Measurements from ENCODE around the gene PIP4P1. TPM values are rescaled to one million over a fixed set of nuclear protein-coding genes. Genes with fewer than 3 reads are reported as not detected.
"Not testable (repeated sequence)": the region's sequence is repeated elsewhere in the genome, so short reads cannot be mapped to it uniquely, and the experiment has no call there.

Gene PIP4P1
- total RNA-seq, 1 donor from 2014 or later = 17.6 TPM

DNA sequence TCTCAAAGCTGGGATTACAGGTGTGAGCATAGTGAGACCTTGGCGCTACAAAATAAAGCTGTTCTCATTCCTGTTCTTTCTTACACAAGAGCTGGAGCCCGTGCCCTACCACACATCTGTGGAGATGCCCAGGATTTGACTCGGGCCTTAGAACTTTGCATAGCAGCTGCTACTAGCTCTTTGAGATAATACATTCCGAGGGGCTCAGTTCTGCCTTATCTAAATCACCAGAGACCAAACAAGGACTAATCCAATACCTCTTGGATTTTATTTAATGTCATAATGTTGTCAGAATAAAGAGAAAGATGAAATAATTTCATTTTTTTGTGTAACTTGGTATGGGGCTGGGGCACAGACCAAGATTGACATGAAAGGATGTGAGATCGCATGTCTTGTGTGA lies 15.5 kb upstream of the PIP4P1 start:
- no peak for DNase-seq

DNA sequence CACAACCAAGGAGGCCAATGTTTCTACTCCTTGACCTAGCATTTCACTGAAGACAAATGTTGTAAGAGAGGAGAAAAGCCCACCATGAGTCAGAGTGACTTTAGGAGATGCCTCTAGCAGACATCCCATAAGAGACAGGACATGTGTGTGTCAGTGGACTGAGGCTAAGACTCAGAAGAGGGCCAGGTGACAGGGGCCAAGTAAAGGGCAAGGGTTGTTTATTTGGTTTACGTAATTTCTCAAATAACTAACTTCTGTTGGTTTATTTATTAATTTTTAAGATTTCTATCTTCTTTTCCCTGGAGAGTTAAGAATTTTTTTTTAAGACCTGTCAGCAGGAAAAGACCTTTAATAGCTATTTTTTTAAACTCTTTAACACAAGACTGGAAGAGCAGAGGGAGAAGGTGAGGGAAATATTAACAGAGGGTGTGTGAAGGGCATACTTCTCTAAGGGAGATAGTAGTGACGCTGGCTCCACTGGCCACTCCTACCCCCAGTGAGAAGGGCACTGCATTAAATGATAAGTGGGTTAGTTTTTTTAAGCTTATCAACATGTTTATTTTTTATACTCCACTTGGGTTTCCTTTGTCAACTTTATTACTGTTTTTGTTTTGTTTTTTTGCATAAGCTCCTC lies 11.4 kb upstream of the PIP4P1 start:
- DNase-seq = no peak

DNA sequence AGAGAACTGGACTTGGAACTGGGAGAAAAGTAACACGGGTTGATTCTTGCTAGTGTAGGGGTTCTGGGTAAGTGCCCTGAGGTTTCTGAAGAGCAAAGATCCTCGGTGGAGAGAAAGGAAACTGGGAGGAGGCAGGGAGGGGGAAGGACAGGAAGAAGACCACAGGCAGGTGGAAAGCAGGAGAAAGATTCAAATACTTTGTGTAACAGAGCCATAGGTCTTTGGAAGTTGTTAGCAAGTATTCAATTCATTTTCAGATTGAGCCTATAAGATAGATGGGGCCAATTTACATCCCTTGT lies 9.3 kb upstream of the PIP4P1 start:
- DNase-seq = no peak

DNA sequence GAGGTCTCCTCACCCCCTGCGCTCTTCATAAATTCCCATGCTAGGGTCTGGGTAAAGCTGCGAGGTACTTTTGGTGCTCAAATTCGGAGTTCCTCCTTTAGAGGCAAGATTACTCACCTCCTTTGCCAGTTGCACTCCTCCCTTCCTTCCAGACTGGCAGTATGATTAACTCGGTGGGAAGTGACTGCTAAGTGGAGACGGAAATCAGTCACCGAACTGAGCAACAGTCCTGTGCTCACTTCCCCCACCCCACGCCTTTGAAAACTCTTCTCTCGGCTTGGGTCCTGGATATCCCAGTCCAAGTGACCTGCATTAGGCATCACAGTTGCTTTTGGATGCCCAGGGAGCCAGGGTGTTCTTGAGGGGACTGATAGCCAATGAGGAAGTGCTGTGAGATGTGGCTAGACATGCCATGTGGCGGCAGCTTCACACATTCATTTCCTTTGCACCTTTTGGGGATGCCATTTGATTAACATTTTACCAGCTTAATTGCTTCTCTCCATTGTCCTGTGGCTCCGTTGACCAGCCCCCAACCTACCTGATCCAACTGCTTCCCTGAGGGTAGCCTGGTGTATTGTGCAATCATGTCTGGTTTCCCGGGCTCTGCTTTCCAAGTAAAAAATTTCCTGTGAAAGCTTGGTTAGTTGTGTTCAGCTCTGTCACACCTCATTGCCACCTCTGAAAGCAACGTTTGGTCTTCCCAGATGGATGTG lies 8.8 kb upstream of the PIP4P1 start:
- no peak for DNase-seq

DNA sequence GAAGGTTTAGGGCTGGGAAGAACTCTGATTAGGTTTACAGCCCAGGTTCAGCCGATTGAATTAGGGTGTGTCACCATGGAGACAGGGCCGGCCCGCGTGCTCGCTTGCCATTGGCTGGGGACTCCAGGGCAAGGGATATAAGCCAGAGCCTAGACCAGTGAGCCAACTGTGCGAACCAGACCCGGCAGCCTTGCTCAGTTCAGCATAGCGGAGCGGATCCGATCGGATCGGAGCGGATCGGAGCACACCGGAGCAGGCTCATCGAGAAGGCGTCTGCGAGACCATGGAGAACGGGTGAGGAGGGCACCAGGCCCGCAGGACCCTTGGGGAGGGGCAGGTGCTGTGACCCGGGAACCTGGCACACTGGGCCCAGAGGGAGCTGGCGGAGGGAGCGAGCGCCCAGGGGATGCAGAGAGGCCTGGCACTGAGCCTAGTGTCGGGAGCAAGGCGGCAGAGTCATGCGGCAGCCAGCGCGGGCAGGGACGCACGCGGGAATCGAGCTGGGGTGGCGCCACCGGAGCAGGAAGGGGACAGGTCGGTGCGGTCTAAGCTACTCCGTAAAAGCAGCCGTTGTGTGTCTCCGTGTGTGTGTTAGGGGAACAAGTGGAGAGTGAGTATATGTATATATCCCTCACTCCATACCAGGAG lies 8.1 kb upstream of the PIP4P1 start, which contains the start of gene PNP:
PNP (plus strand) TSS at position 165 of the 648 bp plus-strand sequence; CDS start at position 284, 119 bp downstream.
- peak; percentile 73 for DNase-seq

DNA sequence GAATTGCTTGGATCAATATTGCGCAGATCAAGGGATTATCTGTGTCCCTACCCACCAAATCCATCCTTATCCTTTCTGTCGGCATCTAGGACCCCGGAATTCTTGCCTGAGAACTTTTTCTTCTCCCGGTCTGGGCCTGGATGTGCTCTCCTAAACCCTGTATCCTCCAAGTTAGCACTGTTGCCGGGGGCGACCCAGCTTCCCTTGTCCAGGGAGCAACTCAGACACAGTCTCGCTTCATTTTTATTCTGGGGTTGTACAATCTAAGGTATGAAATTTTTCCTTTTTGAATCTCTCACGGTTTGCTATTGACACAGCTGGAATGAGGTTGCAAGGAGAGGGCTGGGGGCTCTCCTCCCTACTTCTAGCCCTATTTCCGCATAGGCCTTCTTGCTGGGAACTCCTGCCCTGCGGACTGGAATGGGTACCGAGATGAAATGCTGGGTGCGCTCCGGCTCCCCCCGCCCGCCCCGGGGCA lies 7.6 kb upstream of the PIP4P1 start:
- DNase-seq = no peak

DNA sequence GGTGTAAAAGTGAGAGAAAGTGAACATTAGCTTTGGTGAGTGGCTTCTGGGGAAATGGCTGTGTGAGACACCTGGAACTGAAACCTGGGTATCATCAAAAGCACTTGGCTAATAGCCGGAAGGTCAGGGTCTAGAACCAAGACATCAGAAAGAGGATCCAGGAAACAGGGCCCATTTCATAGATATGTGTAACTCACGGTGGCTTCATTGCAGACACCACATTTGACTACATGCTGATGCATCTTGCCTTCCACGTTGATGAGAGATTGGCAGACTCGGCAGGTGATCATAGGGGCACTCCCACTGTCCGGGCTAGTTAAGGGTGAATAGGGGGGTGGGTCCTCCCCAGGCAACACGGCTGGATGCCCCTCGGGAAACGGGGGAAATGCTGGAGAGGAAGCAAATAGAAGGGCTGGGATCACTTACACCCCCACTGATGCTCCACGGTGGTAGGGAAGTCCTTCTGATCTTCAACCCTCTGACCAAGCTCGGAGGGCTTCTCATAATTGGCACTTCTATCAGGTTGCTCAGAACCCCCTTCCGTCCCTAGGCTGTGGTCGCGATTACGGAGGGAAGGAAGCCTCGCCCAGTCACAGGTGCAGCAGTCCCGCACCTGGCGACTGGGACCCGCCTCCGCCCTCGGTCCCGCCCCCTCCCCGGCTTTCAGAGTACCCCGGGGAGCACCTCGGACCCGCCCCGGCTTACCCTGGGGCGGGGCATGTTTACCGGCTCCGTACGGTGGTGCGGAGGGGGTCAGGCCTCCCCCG lies 593 bp downstream of the PIP4P1 start:
- no peak for DNase-seq

DNA sequence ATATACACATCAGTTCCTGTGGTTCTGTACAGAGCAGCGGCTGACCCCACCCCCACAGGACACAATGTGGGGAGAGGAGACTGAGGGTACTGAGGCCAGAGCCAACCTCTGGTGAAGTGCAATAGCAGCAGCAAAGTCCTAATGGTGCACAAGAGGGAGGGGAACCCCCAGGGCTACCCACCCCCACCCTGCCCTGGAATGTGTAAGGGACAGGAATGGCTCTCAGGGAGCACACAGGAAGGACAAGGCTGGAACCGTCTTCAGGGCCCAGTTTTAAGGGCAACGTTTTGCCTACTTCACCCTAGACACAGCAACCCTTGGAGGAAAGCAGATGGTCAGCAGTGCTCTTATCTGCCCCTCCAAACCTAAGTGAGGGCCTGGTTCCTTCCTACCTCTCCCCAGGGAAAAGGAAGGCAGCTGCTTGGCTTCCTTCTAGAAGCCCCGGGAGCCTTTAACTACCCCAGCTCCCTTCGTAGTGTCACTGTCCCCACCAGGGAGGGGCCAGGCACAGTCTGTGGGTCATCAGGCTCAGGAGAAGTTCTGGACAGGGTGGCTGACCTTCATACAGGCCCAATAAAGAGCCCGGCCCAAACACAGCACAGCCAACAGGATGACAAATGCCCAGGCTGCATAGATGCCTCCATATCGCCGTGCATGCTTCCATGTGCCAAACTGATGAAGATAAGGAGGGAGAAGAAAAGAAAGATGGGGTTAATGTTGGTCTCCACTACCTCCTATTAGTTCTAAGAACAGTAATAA lies 3.0 kb downstream of the PIP4P1 start:
- DNase-seq = no peak

DNA sequence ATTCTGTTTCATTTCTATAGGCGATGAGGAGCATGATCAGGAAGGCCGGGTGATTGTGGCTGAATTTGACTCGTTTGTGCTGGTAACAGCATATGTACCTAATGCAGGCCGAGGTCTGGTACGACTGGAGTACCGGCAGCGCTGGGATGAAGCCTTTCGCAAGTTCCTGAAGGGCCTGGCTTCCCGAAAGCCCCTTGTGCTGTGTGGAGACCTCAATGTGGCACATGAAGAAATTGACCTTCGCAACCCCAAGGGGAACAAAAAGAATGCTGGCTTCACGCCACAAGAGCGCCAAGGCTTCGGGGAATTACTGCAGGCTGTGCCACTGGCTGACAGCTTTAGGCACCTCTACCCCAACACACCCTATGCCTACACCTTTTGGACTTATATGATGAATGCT lies 4.3 kb downstream of the PIP4P1 start:
- no peak for DNase-seq

DNA sequence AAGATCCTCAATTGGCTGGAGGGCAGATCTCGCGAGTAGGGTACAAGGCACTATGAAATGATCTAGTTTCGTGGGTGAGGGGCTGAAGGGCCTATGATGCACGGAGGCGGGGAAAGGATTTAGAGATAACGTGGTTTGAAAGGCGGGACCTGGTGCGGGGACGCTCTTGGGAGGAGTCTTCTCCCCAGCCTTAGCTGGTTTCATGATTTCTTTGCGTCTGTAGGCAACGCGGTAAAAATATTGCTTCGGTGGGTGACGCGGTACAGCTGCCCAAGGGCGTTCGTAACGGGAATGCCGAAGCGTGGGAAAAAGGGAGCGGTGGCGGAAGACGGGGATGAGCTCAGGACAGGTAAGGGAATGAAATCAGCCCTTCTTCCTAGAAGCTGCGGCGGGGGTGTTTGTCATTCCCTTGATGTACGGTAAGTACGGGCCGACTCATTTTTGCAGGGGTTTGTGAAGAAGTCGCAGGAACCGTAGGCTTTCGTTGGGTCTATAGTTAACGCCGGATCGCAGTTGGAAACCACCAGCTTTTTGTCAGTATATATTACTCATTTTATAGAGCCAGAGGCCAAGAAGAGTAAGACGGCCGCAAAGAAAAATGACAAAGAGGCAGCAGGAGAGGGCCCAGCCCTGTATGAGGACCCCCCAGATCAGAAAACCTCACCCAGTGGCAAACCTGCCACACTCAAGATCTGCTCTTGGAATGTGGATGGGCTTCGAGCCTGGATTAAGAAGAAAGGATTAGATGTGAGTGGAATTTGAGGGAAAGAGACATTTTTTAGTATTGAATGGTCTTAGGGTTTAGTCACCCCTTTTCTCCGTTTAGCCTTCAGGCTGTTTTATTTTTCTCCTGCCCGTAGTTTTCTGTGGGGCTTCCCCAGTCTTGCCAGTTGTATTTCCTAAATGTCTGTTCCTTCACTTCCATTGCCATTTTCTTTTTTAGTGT lies 5.6 kb downstream of the PIP4P1 start:
- peak; percentile 93 for DNase-seq

DNA sequence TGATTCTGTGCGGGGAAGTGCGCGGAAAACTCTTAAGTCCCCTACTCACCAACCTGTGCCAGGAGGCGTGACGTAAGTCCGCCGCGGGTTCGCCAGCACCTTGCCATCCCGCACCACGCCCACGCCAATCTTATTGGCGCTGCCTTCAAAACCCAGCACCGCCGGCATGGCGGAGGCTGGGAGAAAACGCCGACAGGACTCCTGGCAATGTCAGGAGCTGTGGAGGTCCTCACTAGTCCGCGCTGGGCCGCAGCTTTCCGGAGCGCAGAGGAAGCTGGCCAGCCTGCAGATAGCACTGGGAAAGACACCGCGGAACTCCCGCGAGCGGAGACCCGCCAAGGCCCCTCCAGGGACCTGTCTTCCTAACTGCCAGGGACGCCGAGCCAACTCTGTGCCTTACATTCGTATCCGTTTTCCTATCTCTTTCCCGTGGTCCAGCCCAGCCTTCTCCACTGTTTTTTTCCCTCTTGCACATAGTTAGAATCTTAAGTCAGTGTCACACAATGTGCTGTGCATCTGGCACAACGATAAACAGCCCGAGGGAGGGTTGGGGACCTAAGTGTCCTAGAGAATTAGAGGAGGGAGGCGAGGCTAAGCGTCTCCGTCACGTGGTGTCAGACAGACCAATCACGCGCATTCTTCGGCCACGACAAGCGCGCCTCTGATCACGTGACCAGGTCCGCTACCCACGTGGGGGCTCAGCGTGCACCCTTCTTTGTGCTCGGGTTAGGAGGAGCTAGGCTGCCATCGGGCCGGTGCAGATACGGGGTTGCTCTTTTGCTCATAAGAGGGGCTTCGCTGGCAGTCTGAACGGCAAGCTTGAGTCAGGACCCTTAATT lies 6.5 kb downstream of the PIP4P1 start, which contains the start of the genes APEX1 and OSGEP:
APEX1 (plus strand) TSS at position 711 of the 839 bp plus-strand sequence. CDS start 420 bp downstream, outside the sequence.
OSGEP (minus strand) TSS at position 297 of the 839 bp plus-strand sequence; CDS start at position 168, 129 bp downstream.
- peak; percentile 99 for DNase-seq

DNA sequence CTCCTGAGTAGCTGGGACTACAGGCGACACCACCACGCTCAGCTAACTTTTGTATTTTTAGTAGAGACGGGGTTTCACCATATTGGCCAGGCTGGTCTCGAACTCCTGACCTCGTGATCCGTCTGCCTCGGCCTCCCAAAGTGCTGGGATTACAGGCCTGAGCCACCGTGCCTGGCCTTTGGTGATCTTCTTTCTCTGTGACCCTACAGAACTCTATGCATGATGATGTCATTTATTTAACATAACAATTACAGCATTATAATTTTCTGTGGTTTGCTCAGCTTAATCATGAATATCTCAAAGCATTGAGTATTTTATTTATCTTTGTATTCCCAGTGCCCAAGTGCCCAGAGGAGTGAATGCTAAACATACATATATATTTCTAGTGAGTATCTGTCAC lies 8.4 kb downstream of the PIP4P1 start:
- DNase-seq = not testable (repeated sequence)

DNA sequence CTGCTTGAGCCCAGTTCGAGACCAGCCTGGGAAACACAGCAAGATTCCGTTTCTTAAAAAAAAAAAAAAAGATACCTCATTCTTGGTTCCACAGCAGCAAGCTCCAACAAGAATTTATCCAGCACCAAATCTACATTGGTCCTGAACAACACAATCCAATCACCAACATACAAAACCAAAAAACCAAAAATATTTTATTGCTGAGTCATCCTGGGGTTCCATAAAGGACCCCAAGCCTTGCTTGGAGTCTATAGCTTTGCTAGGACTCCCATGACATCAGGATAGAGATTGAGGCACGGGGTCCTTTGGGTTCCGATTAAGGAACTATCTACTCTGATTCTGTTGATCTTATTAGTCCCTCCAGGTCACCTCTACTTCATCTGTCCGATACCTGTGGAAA lies 14.3 kb downstream of the PIP4P1 start:
- no peak for DNase-seq

DNA sequence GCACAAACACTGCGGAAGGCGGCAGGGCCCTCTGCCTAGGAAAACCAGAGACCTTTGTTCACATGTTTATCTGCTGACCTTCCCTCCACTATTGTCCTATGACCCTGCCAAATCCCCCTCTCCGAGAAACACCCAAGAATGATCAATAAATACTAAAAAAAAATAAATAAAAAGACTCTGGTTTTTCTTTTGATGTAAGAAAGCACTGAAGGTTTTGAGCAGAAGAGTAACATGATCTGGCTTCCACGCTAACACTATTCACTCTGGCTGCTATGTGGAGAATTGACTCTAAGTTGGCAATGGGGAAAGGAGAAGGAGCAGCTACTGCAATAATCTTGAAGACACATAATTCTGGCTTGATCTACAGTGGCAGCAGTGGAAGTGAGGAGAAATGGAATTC lies 17.6 kb downstream of the PIP4P1 start:
- DNase-seq = not testable (repeated sequence)

DNA sequence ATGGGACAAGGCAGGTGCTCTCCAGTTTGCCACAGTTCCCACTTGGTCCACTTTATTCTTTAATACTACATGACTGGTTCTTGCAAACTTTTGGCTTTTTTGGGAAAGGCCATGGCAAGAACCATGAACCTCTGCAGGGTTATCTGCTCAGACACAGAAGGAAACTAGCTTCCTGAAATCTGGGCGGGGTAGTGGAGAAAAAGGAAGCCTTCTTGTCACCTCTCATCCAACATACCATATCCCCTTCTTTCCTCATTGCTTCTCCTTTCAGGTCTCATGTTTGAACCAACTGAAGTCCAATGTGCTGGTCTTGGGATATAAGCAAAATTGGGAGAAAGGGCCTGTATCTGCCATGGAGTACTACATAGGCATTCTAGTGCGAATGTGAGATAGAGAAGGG lies 19.8 kb downstream of the PIP4P1 start:
- no peak for DNase-seq

DNA sequence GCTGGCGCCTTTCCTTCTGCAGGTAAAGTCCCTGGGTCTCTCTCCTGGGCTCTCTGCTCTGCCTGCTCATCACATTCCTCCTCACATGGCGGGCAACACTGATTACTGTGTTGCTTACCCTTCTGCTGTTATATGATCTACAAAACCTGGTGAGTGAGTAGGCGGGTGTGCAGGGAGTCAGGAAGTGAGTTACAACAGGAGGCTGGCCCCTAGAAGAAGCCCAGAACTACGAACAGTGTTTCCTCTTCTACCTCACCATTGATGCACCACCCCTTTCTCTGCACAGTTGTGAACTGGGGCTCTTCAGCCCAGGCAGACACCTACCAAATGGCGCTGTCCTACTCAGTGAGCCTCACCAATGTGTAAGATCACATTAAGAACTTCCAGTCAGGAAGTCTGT lies 20.4 kb downstream of the PIP4P1 start:
- no peak for DNase-seq

DNA sequence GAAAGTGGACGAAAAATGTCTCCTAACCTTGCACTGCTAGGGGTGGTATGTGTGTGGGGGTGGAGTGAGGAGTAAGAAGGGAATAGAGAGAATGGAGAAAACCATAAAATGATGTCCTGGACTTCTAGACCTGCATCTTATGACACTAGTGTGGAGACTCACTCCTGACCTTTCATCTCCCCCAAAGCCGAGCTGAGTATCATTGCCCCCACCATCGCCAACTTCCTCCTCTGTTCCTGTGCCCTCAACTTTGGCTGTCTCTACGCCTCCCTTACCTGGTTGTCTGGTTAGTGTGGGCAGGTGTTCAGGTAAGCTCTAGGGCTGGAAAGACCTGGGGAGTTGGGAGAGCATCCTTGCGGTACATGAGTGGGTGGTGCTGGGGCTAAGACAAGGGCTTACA lies 20.8 kb downstream of the PIP4P1 start:
- no peak for DNase-seq

DNA sequence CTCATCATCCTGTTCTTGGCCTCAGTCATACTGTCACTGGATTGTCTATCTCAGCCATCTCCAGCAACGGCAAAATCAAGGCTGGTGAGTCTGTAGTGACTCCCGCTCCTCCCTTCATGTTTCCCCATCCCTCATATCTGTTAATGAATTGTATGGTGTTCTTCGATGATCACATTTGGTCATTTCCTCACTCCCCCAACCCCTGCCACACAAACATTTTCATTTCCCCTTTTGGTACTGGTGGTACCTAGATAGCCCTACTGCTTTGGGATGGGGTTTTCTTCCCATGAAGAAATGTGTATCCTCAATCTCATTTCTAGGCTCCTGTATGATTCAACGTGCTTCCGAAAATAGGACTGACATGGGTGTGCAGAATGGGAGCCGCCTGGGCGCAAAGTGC lies 22.6 kb downstream of the PIP4P1 start:
- no peak for DNase-seq

DNA sequence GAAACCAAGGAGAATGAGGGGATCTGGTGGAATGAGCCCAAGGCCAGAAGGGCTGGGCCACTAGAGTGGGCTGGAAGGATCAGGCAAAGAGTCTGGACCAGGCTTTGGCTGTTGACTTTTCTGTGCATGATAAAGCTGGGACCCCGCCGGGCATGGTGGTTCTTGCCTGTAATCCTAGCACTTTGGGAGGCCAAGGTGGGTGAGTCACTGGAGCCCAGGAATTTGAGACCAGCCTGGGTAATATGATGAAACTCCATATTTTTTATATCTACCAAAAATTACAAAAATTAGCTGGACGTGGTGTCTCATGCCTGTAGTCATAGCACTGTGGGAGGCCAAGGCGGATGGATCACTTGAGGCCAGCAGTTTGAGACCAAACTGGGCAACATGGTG lies 24.9 kb downstream of the PIP4P1 start:
- DNase-seq = no peak
